Gastroesophageal sphincter (tissue), 3 donors: Measurements from ENCODE around the gene TMEM106C.

Source experiments
- EP300 ChIP-seq: sonication (generic); formaldehyde crosslinking; IDR thresholded peaks from one replicate; pipeline ENCODE4 v1.6.1; 2017; ENCODE audit warnings: antibody characterized with exemption, mild to moderate bottlenecking
- POLR2A ChIP-seq, 2 donors: fragments of 450-650 bp; IDR thresholded peaks; one replicate each; pipeline ENCODE4 v1.6.1; 2017; ENCODE audit warnings: antibody characterized with exemption in 2 of 2, mild to moderate bottlenecking in 2 of 2, moderate library complexity in 1 of 2
- POLR2AphosphoS5 ChIP-seq: sonication (generic); formaldehyde crosslinking; IDR thresholded peaks from one replicate; pipeline ENCODE4 v1.6.1; 2017; ENCODE audit warnings: antibody characterized with exemption
- TF ChIP-seq, protein P1 (sequence below), 4 experiments: fragments of 200-600 bp in 2 of 4; fragments of 450-650 bp in 2 of 4; sonication (generic) in 1 of 4; IDR thresholded peaks; one replicate each; pipeline ENCODE4 v1.5.1; 2017 to 2019; ENCODE audit warnings: antibody characterized with exemption in 4 of 4, mild to moderate bottlenecking in 2 of 4, moderate library complexity in 2 of 4

DNA sequence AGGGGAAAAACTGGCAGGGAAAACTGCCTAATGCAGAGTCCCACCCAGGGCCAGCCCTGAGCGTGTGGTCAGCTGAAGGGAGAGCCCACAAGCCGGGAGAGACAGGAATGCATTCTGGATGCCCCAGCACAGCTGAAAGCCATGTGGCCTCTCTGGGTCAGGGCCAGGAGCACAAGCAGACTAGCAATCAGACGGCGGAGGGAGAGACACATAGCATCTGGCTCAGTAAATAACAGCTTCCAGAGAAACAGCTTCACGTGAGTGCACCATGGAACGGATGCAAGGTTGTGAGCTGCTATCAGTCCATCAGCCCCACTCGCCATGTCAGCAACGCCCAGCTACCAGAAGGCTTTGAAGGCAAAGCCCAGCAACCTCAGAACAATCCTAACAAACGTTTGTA, 28.2 kb upstream of the TMEM106C start:
- TF ChIP-seq, protein P1, sequence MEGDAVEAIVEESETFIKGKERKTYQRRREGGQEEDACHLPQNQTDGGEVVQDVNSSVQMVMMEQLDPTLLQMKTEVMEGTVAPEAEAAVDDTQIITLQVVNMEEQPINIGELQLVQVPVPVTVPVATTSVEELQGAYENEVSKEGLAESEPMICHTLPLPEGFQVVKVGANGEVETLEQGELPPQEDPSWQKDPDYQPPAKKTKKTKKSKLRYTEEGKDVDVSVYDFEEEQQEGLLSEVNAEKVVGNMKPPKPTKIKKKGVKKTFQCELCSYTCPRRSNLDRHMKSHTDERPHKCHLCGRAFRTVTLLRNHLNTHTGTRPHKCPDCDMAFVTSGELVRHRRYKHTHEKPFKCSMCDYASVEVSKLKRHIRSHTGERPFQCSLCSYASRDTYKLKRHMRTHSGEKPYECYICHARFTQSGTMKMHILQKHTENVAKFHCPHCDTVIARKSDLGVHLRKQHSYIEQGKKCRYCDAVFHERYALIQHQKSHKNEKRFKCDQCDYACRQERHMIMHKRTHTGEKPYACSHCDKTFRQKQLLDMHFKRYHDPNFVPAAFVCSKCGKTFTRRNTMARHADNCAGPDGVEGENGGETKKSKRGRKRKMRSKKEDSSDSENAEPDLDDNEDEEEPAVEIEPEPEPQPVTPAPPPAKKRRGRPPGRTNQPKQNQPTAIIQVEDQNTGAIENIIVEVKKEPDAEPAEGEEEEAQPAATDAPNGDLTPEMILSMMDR (IDR thresholded peaks at IDR 0.05) = no peak
- TF ChIP-seq POLR2AphosphoS5 (no peak), POLR2A (IDR thresholded peaks at IDR 0.05) (no peak), EP300 (no peak)
